Measurements from ENCODE around the gene PAK5.

Gene PAK5

GRCh38 chr20:9817654-9818053 lies 21.2 kb downstream of the PAK5 start:
- no peaks in the 10 kb centered on the region for H3K36me3 Mint-ChIP-seq (ENCODE audit: low read depth)

GRCh38 chr20:9815632-9816031 lies 23.2 kb downstream of the PAK5 start:
- Mint-ChIP-seq H3K4me1 (ENCODE audit: low read depth) (no peaks in the 10 kb centered on the region), H3K27me3 (no peaks in the 10 kb centered on the region), H3K36me3 (ENCODE audit: low read depth) (no peaks in the 10 kb centered on the region), H3K4me3 (no peak overlapping the region), H3K9me3 (no peaks in the 10 kb centered on the region), H3K27ac (no peak overlapping the region)
- intact Hi-C loops (cut with micrococcal nuclease), result no loop called here

More at GRCh38 chr20:9817654-9818053, 21.2 kb downstream of the PAK5 start:
- Mint-ChIP-seq H3K4me1 (ENCODE audit: low read depth) (no peaks in the 10 kb centered on the region), H3K27me3 (no peaks in the 10 kb centered on the region), H3K27ac (no peak overlapping the region), H3K9me3 (peaks cover 6% of the 10 kb centered on the region), H3K4me3 (no peak overlapping the region)
- intact Hi-C loops (cut with micrococcal nuclease), result no loop called here

GRCh38 chr20:9810738-9811137 lies 28.1 kb downstream of the PAK5 start:
- Mint-ChIP-seq H3K36me3 (ENCODE audit: low read depth) (no peaks in the 10 kb centered on the region), H3K27me3 (no peaks in the 10 kb centered on the region), H3K4me1 (ENCODE audit: low read depth) (no peaks in the 10 kb centered on the region), H3K4me3 (no peak overlapping the region), H3K27ac (no peak overlapping the region), H3K9me3 (no peaks in the 10 kb centered on the region)
- intact Hi-C loops (cut with micrococcal nuclease), result no loop called here

- no peaks in the 10 kb centered on the region for H3K36me3 Mint-ChIP-seq (ENCODE audit: low read depth)
- H3K27ac Mint-ChIP-seq, result no peak overlapping the region
- intact Hi-C loops (cut with micrococcal nuclease), result no loop called here
- H3K4me3 Mint-ChIP-seq, result no peak overlapping the region
- H3K4me1 Mint-ChIP-seq (ENCODE audit: low read depth), result no peaks in the 10 kb centered on the region
- H3K27me3 Mint-ChIP-seq, result no peaks in the 10 kb centered on the region
- H3K9me3 Mint-ChIP-seq, result no peaks in the 10 kb centered on the region
Observed at GRCh38 chr20:9809271-9809670, 29.6 kb downstream of the PAK5 start.

GRCh38 chr20:9808166-9808565 lies 30.7 kb downstream of the PAK5 start:
- Mint-ChIP-seq H3K9me3 (no peaks in the 10 kb centered on the region), H3K27me3 (no peaks in the 10 kb centered on the region), H3K4me1 (ENCODE audit: low read depth) (no peaks in the 10 kb centered on the region), H3K36me3 (ENCODE audit: low read depth) (no peaks in the 10 kb centered on the region), H3K4me3 (no peak overlapping the region), H3K27ac (no peak overlapping the region)
- intact Hi-C loops (cut with micrococcal nuclease), result no loop called here

- intact Hi-C loops (cut with micrococcal nuclease), result no loop called here
- no peaks in the 10 kb centered on the region for H3K9me3 Mint-ChIP-seq
- no peak overlapping the region for H3K27ac Mint-ChIP-seq
- no peaks in the 10 kb centered on the region for H3K27me3 Mint-ChIP-seq
- H3K4me1 Mint-ChIP-seq (ENCODE audit: low read depth), result no peaks in the 10 kb centered on the region
- no peak overlapping the region for H3K4me3 Mint-ChIP-seq
- H3K36me3 Mint-ChIP-seq (ENCODE audit: low read depth), result no peaks in the 10 kb centered on the region
Observed at GRCh38 chr20:9807136-9807535, 31.7 kb downstream of the PAK5 start.

GRCh38 chr20:9800421-9800820 lies 38.5 kb downstream of the PAK5 start:
- intact Hi-C loops (cut with micrococcal nuclease), result no loop called here
- Mint-ChIP-seq H3K4me3 (no peak overlapping the region), H3K4me1 (ENCODE audit: low read depth) (no peaks in the 10 kb centered on the region), H3K27ac (no peak overlapping the region), H3K36me3 (ENCODE audit: low read depth) (no peaks in the 10 kb centered on the region), H3K9me3 (no peaks in the 10 kb centered on the region), H3K27me3 (no peaks in the 10 kb centered on the region)

GRCh38 chr20:9794831-9795230 lies 44.0 kb downstream of the PAK5 start:
- Mint-ChIP-seq H3K4me3 (no peak overlapping the region), H3K27ac (no peak overlapping the region), H3K4me1 (ENCODE audit: low read depth) (no peaks in the 10 kb centered on the region), H3K27me3 (no peaks in the 10 kb centered on the region), H3K9me3 (no peaks in the 10 kb centered on the region), H3K36me3 (ENCODE audit: low read depth) (no peaks in the 10 kb centered on the region)
- intact Hi-C loops (cut with micrococcal nuclease), result no loop called here

- intact Hi-C loops (cut with micrococcal nuclease), result no loop called here
- H3K27me3 Mint-ChIP-seq, result no peaks in the 10 kb centered on the region
Observed at GRCh38 chr20:9792674-9793073, 46.2 kb downstream of the PAK5 start.

GRCh38 chr20:9789131-9789530 lies 49.7 kb downstream of the PAK5 start:
- Mint-ChIP-seq H3K4me1 (ENCODE audit: low read depth) (no peaks in the 10 kb centered on the region), H3K9me3 (no peaks in the 10 kb centered on the region), H3K4me3 (no peak overlapping the region), H3K27ac (no peak overlapping the region), H3K27me3 (peaks cover 2% of the 10 kb centered on the region), H3K36me3 (ENCODE audit: low read depth) (no peaks in the 10 kb centered on the region)
- intact Hi-C loops (cut with micrococcal nuclease), result no loop called here

More at GRCh38 chr20:9792674-9793073, 46.2 kb downstream of the PAK5 start:
- Mint-ChIP-seq H3K36me3 (ENCODE audit: low read depth) (no peaks in the 10 kb centered on the region), H3K27ac (no peak overlapping the region), H3K4me3 (no peak overlapping the region), H3K9me3 (no peaks in the 10 kb centered on the region), H3K4me1 (ENCODE audit: low read depth) (no peaks in the 10 kb centered on the region)

GRCh38 chr20:9775176-9775575 lies 63.7 kb downstream of the PAK5 start:
- H3K4me3 Mint-ChIP-seq, result no peak overlapping the region
- peaks cover 5% of the 10 kb centered on the region for H3K4me1 Mint-ChIP-seq (ENCODE audit: low read depth)
- intact Hi-C loops (cut with micrococcal nuclease), result no loop called here
- no peaks in the 10 kb centered on the region for H3K36me3 Mint-ChIP-seq (ENCODE audit: low read depth)
- no peak overlapping the region for H3K27ac Mint-ChIP-seq
- H3K9me3 Mint-ChIP-seq, result peaks cover 10% of the 10 kb centered on the region
- no peaks in the 10 kb centered on the region for H3K27me3 Mint-ChIP-seq

- Mint-ChIP-seq H3K4me1 (ENCODE audit: low read depth) (peaks cover 5% of the 10 kb centered on the region), H3K9me3 (no peaks in the 10 kb centered on the region), H3K27ac (no peak overlapping the region), H3K36me3 (ENCODE audit: low read depth) (no peaks in the 10 kb centered on the region), H3K27me3 (no peaks in the 10 kb centered on the region), H3K4me3 (no peak overlapping the region)
- intact Hi-C loops (cut with micrococcal nuclease), result no loop called here
Observed at GRCh38 chr20:9769954-9770353, 68.9 kb downstream of the PAK5 start.

- Mint-ChIP-seq H3K36me3 (ENCODE audit: low read depth) (no peaks in the 10 kb centered on the region), H3K9me3 (no peaks in the 10 kb centered on the region), H3K27ac (no peak overlapping the region), H3K4me1 (ENCODE audit: low read depth) (no peaks in the 10 kb centered on the region), H3K27me3 (no peaks in the 10 kb centered on the region), H3K4me3 (no peak overlapping the region)
- intact Hi-C loops (cut with micrococcal nuclease), result no loop called here
Observed at GRCh38 chr20:9761476-9761875, 77.4 kb downstream of the PAK5 start.

- H3K4me1 Mint-ChIP-seq (ENCODE audit: low read depth), result no peaks in the 10 kb centered on the region
- no peaks in the 10 kb centered on the region for H3K27me3 Mint-ChIP-seq
- H3K27ac Mint-ChIP-seq, result no peak overlapping the region
- no peaks in the 10 kb centered on the region for H3K9me3 Mint-ChIP-seq
- no peaks in the 10 kb centered on the region for H3K36me3 Mint-ChIP-seq (ENCODE audit: low read depth)
- intact Hi-C loops (cut with micrococcal nuclease), result no loop called here
- H3K4me3 Mint-ChIP-seq, result no peak overlapping the region
Observed at GRCh38 chr20:9759392-9759791, 79.5 kb downstream of the PAK5 start.

- Mint-ChIP-seq H3K4me1 (ENCODE audit: low read depth) (no peaks in the 10 kb centered on the region), H3K27me3 (no peaks in the 10 kb centered on the region), H3K27ac (no peak overlapping the region), H3K9me3 (no peaks in the 10 kb centered on the region), H3K36me3 (ENCODE audit: low read depth) (no peaks in the 10 kb centered on the region), H3K4me3 (no peak overlapping the region)
- intact Hi-C loops (cut with micrococcal nuclease), result no loop called here
Observed at GRCh38 chr20:9758752-9759151, 80.1 kb downstream of the PAK5 start.
